Astrocyte of the spinal cord (primary cell): Measurements from ENCODE around the gene CALML4.

ENCODE experiments used
- DNase-seq: peaks from one replicate; pipeline ENCODE4 v3.0.0; 2011; ENCODE audit warnings: low read depth, low spot score
- H3K4me3 ChIP-seq: 2 replicates; pipeline ENCODE4 v1.5.1; 2011; ENCODE audit warnings: low read depth, mild to moderate bottlenecking, low read length, moderate library complexity
- CTCF ChIP-seq: IDR thresholded peaks from 2 replicates; pipeline ENCODE4 v1.5.1; 2012; ENCODE audit warnings: low read depth, mild to moderate bottlenecking, low read length, inconsistent platforms
- in situ Hi-C: cut with HindIII; loops from 2 replicates; pipeline ENCODE4 v1.10.0; 2017; ENCODE audit warnings: low sequenced_read_pairs

The CALML4 gene

GRCh38 chr15:68191555-68191954 lies 13.6 kb downstream of the CALML4 start:
- DNase-seq, result no peak
- in situ Hi-C loops, result no loop called here
- TF ChIP-seq CTCF, result no peak
- no peak overlapping the region for H3K4me3 ChIP-seq

- in situ Hi-C loops, result no loop called here
- H3K4me3 ChIP-seq, result no peak overlapping the region
- no peak for TF ChIP-seq CTCF
- DNase-seq, result no peak
Observed at GRCh38 chr15:68190048-68190447, 15.1 kb downstream of the CALML4 start.

- DNase-seq, result no peak
- H3K4me3 ChIP-seq, result no peak overlapping the region
- no peak for TF ChIP-seq CTCF
- in situ Hi-C loops, result no loop called here
Observed at GRCh38 chr15:68188647-68189046, 16.5 kb downstream of the CALML4 start.

GRCh38 chr15:68187559-68187958 lies 17.6 kb downstream of the CALML4 start:
- no peak for TF ChIP-seq CTCF
- in situ Hi-C loops, result no loop called here
- no peak overlapping the region for H3K4me3 ChIP-seq

GRCh38 chr15:68186671-68187397 lies 18.3 kb downstream of the CALML4 start:
- peak; percentile 1 for TF ChIP-seq CTCF
- DNase-seq, result peak; percentile 80
- no peak overlapping the region for H3K4me3 ChIP-seq
- in situ Hi-C loops, result no loop called here

More at GRCh38 chr15:68187559-68187958, 17.6 kb downstream of the CALML4 start:
- peak; percentile 86 for DNase-seq

- DNase-seq, result no peak
Observed at GRCh38 chr15:68184616-68185480, 20.3 kb downstream of the CALML4 start.

More at GRCh38 chr15:68184616-68185480, 20.3 kb downstream of the CALML4 start:
- H3K4me3 ChIP-seq, result no peak overlapping the region
- no peak for TF ChIP-seq CTCF
- in situ Hi-C loops, result no loop called here
